ENCODE data around the gene PEX11B. TPM values are rescaled to one million over a fixed set of nuclear protein-coding genes. Genes with fewer than 3 reads are reported as not detected.
A peak's percentile ranks its signal among the peaks of the same experiment; 100 is the strongest.

The PEX11B gene
- total RNA-seq, 2 experiments from 2014 or later = 11.6 to 13.2 TPM

GRCh38 chr1:145953861-145954260 lies 35.3 kb upstream of the PEX11B start:
- Histone ChIP-seq H3K36me3 (ENCODE audit: insufficient read depth, low read length) (peaks cover 27% of the 10 kb centered on the region), H3K9me3 (ENCODE audit: control insufficient read depth in 1 of 2, insufficient read depth in 1 of 2, low read length in 2 of 2) (no peaks in the 10 kb centered on the region), H3K27me3 (ENCODE audit: control insufficient read depth in 1 of 2, insufficient read depth in 2 of 2, low read length in 2 of 2) (no peaks in the 10 kb centered on the region), H3K27ac (ENCODE audit: low read depth in 1 of 2, low read length in 2 of 2) (no peak overlapping the region), H3K4me3 (ENCODE audit: low read length) (no peak overlapping the region), H3K4me1 (ENCODE audit: insufficient read depth, low read length) (peaks cover 44% of the 10 kb centered on the region)
- H3K27me3 Mint-ChIP-seq = no peaks in the 10 kb centered on the region
- H3K27ac Mint-ChIP-seq = no peak overlapping the region
- intact Hi-C loops (cut with DNase I, micrococcal nuclease) = loop anchor here in 1 of 2 experiments (2.0 kb wide), 1 partner anchor 19 kb away; no protein-coding TSS in a partner anchor
- DNase-seq = no peak
- H3K4me1 Mint-ChIP-seq (ENCODE audit: low read depth) = peaks cover 82% of the 10 kb centered on the region
- no peaks in the 10 kb centered on the region for H3K9me3 Mint-ChIP-seq
- POLR2A ChIA-PET = interaction anchor here (0.7 to 8.8 kb wide), 4 partner anchors 12 to 35 kb away, joined by 3 to 213 read pairs (median 45); partner anchors contain the start of genes ANKRD34A, PEX11B, POLR3GL and RBM8A
- CTCF ChIA-PET = interaction anchor here (0.8 to 1.6 kb wide), 2 partner anchors 54 to 108 kb away, joined by 3 to 4 read pairs; partner anchors contain the start of gene NUDT17
- peak overlapping the region; percentile 39 for H3K4me3 Mint-ChIP-seq
- no peak for ATAC-seq (ENCODE audit: poor library complexity)
- TF ChIP-seq, protein P1, sequence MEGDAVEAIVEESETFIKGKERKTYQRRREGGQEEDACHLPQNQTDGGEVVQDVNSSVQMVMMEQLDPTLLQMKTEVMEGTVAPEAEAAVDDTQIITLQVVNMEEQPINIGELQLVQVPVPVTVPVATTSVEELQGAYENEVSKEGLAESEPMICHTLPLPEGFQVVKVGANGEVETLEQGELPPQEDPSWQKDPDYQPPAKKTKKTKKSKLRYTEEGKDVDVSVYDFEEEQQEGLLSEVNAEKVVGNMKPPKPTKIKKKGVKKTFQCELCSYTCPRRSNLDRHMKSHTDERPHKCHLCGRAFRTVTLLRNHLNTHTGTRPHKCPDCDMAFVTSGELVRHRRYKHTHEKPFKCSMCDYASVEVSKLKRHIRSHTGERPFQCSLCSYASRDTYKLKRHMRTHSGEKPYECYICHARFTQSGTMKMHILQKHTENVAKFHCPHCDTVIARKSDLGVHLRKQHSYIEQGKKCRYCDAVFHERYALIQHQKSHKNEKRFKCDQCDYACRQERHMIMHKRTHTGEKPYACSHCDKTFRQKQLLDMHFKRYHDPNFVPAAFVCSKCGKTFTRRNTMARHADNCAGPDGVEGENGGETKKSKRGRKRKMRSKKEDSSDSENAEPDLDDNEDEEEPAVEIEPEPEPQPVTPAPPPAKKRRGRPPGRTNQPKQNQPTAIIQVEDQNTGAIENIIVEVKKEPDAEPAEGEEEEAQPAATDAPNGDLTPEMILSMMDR (IDR thresholded peaks at IDR 0.05) = no peak
- H3K36me3 Mint-ChIP-seq (ENCODE audit: low read depth) = peaks cover 52% of the 10 kb centered on the region

DNA sequence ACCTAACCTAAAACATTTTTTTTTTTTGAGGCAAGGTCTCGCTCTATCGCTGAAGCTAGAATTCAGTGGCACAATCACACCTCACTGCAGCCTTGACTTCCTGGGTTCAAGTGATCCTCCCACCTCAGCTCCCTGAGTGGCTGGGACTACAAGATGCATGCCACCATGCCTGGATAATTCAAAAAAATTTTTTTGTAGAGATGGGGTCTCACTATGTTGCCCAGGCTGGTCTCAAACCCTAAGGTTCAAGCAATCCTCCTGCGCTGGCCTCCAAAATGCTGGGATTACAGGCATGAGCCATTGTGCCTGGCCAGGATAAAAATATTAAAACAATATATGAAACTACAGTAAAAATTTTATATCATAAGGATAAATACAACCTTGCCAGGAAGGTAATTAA lies 34.4 kb upstream of the PEX11B start:
- intact Hi-C loops (cut with DNase I, micrococcal nuclease) = no loop called here
- peaks cover 73% of the 10 kb centered on the region for H3K4me1 Mint-ChIP-seq (ENCODE audit: low read depth)
- H3K36me3 Mint-ChIP-seq (ENCODE audit: low read depth) = peaks cover 52% of the 10 kb centered on the region
- no peak for DNase-seq
- H3K9me3 Mint-ChIP-seq = no peaks in the 10 kb centered on the region
- H3K27me3 ChIP-seq (ENCODE audit: control insufficient read depth in 1 of 2, insufficient read depth in 2 of 2, low read length in 2 of 2) = no peaks in the 10 kb centered on the region
- H3K4me3 ChIP-seq (ENCODE audit: low read length) = no peak overlapping the region
- no peak overlapping the region for H3K4me3 Mint-ChIP-seq
- peak overlapping the region; percentile 22 for H3K27ac Mint-ChIP-seq
- TF ChIP-seq, protein P1 (IDR thresholded peaks at IDR 0.05) = no peak
- POLR2A ChIA-PET = interaction anchor here (8.8 kb wide), 1 partner anchor 25 kb away, joined by 213 read pairs; the partner anchor contains the start of gene RBM8A
- no peak for ATAC-seq (ENCODE audit: poor library complexity)
- H3K4me1 ChIP-seq (ENCODE audit: insufficient read depth, low read length) = peaks cover 41% of the 10 kb centered on the region
- H3K36me3 ChIP-seq (ENCODE audit: insufficient read depth, low read length) = peaks cover 31% of the 10 kb centered on the region
- H3K27ac ChIP-seq (ENCODE audit: low read depth in 1 of 2, low read length in 2 of 2) = no peak overlapping the region
- H3K27me3 Mint-ChIP-seq = no peaks in the 10 kb centered on the region
- no peaks in the 10 kb centered on the region for H3K9me3 ChIP-seq (ENCODE audit: control insufficient read depth in 1 of 2, insufficient read depth in 1 of 2, low read length in 2 of 2)
- CTCF ChIA-PET = interaction anchor here (1.6 kb wide), 1 partner anchor 107 kb away, joined by 4 read pairs; the partner anchor contains the start of gene NUDT17

- H3K4me3 ChIP-seq (ENCODE audit: low read length) = no peak overlapping the region
- Mint-ChIP-seq H3K27ac (peak overlapping the region; percentile 56), H3K4me3 (no peak overlapping the region), H3K9me3 (no peaks in the 10 kb centered on the region), H3K36me3 (ENCODE audit: low read depth) (peaks cover 57% of the 10 kb centered on the region), H3K4me1 (ENCODE audit: low read depth) (peaks cover 72% of the 10 kb centered on the region), H3K27me3 (no peaks in the 10 kb centered on the region)
- no peaks in the 10 kb centered on the region for H3K9me3 ChIP-seq (ENCODE audit: control insufficient read depth in 1 of 2, insufficient read depth in 1 of 2, low read length in 2 of 2)
- POLR2A ChIA-PET = no interaction called here
- TF ChIP-seq, protein P1 (IDR thresholded peaks at IDR 0.05) = no peak
- no peaks in the 10 kb centered on the region for H3K27me3 ChIP-seq (ENCODE audit: control insufficient read depth in 1 of 2, insufficient read depth in 2 of 2, low read length in 2 of 2)
- no peak for DNase-seq
- CTCF ChIA-PET = no interaction called here
- no peak for ATAC-seq (ENCODE audit: poor library complexity)
- H3K27ac ChIP-seq (ENCODE audit: low read depth in 1 of 2, low read length in 2 of 2) = no peak overlapping the region
- H3K4me1 ChIP-seq (ENCODE audit: insufficient read depth, low read length) = peaks cover 37% of the 10 kb centered on the region
- intact Hi-C loops (cut with DNase I, micrococcal nuclease) = no loop called here
- peaks cover 40% of the 10 kb centered on the region for H3K36me3 ChIP-seq (ENCODE audit: insufficient read depth, low read length)
Measured at GRCh38 chr1:145951526-145951925, 33.0 kb upstream of the PEX11B start.

Data from CD4-positive, alpha-beta T cell (primary cell).